ENCODE results near the gene UNC5C. TPM values are rescaled to one million over a fixed set of nuclear protein-coding genes. Genes with fewer than 3 reads are reported as not detected.

UNC5C gene
- total RNA-seq, 1 donor from 2014 or later = 12.0 TPM

DNA sequence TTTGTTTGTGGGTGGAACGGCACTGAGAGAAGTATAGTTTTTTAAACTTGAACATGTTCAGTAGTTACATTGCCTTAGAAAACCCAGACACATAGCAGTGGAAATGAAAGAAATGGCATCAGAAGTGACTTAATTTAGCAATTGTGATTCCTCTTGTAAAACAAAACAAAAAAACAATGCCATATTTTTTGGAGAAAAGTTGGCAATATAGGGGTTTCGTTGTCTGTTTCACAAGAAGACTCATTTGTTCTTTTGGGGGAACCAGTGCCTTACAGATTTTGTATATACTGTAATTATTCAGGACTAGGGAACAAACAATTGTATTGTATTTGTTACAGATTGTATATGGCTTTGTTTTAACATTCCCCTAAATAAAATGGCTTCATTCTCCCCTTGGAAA is 390.7 kb downstream of the UNC5C start:
- intact Hi-C loops (cut with DNase I) = no loop called here
- H3K27me3 ChIP-seq = no peaks in the 10 kb centered on the region
- no peak for DNase-seq (ENCODE audit: extremely low spot score in 2 of 2)
- no peaks in the 10 kb centered on the region for H3K4me1 ChIP-seq
- H3K9me3 ChIP-seq = no peaks in the 10 kb centered on the region
- no peak for TF ChIP-seq POLR2A (IDR thresholded peaks at IDR 0.05)
- TF ChIP-seq POLR2AphosphoS5 (IDR thresholded peaks at IDR 0.05; ENCODE audit: insufficient read depth in 1 of 2, low read depth in 1 of 2) = no peak
- TF ChIP-seq CTCF (IDR thresholded peaks at IDR 0.05) = no peak
- no peak overlapping the region for H3K4me3 ChIP-seq
- H3K36me3 ChIP-seq = no peaks in the 10 kb centered on the region
- no peak overlapping the region for H3K27ac ChIP-seq

- Histone ChIP-seq H3K4me1 (no peaks in the 10 kb centered on the region), H3K9me3 (no peaks in the 10 kb centered on the region), H3K27me3 (no peaks in the 10 kb centered on the region), H3K27ac (no peak overlapping the region), H3K4me3 (no peak overlapping the region), H3K36me3 (no peaks in the 10 kb centered on the region)
- no peak for DNase-seq (ENCODE audit: extremely low spot score in 2 of 2)
- intact Hi-C loops (cut with DNase I) = no loop called here
- TF ChIP-seq POLR2A (IDR thresholded peaks at IDR 0.05) (no peak), POLR2AphosphoS5 (IDR thresholded peaks at IDR 0.05; ENCODE audit: insufficient read depth in 1 of 2, low read depth in 1 of 2) (no peak), CTCF (IDR thresholded peaks at IDR 0.05) (no peak)
Measured at GRCh38 chr4:95157596-95157995, 391.2 kb downstream of the UNC5C start.

- H3K27me3 ChIP-seq = no peaks in the 10 kb centered on the region
- H3K36me3 ChIP-seq = no peaks in the 10 kb centered on the region
- TF ChIP-seq CTCF (IDR thresholded peaks at IDR 0.05) = no peak
- TF ChIP-seq POLR2A (IDR thresholded peaks at IDR 0.05) = no peak
- no peak for TF ChIP-seq POLR2AphosphoS5 (IDR thresholded peaks at IDR 0.05; ENCODE audit: insufficient read depth in 1 of 2, low read depth in 1 of 2)
- no peaks in the 10 kb centered on the region for H3K9me3 ChIP-seq
- intact Hi-C loops (cut with DNase I) = no loop called here
- no peak overlapping the region for H3K4me3 ChIP-seq
- no peaks in the 10 kb centered on the region for H3K4me1 ChIP-seq
- DNase-seq (ENCODE audit: extremely low spot score in 2 of 2) = no peak
- no peak overlapping the region for H3K27ac ChIP-seq
Measured at GRCh38 chr4:95156452-95156765, 392.4 kb downstream of the UNC5C start.

GRCh38 chr4:95155759-95156451 is 392.9 kb downstream of the UNC5C start:
- no peaks in the 10 kb centered on the region for H3K36me3 ChIP-seq
- no peaks in the 10 kb centered on the region for H3K27me3 ChIP-seq
- no peak overlapping the region for H3K4me3 ChIP-seq
- DNase-seq (ENCODE audit: extremely low spot score in 2 of 2) = no peak
- TF ChIP-seq POLR2AphosphoS5 (IDR thresholded peaks at IDR 0.05; ENCODE audit: insufficient read depth in 1 of 2, low read depth in 1 of 2) (no peak), CTCF (IDR thresholded peaks at IDR 0.05) (peak in 1 of 3 experiments; percentile 43), POLR2A (IDR thresholded peaks at IDR 0.05) (no peak)
- no peaks in the 10 kb centered on the region for H3K9me3 ChIP-seq
- no peak overlapping the region for H3K27ac ChIP-seq
- no peaks in the 10 kb centered on the region for H3K4me1 ChIP-seq
- intact Hi-C loops (cut with DNase I) = no loop called here

DNA sequence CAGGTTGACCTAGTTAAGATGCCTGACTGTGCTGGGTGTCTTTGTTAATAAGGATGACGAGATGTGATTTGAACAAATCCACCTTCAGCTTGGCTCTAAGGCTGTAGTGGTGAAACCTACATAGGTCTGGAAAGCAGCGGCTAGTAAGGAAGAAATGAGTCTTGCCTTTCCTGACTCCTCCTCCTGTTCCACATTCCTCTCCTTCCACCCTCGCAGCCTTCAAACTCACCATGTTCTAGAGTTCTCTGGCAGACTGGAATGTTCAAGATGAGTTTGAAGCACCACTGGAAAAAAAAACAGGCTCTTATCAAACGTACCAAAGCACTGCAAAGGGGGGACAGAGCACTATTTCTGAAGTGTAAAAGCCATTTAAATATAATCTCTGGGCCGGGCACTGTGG is 395.6 kb downstream of the UNC5C start:
- intact Hi-C loops (cut with DNase I) = no loop called here
- Histone ChIP-seq H3K9me3 (no peaks in the 10 kb centered on the region), H3K27ac (no peak overlapping the region), H3K27me3 (no peaks in the 10 kb centered on the region), H3K4me1 (no peaks in the 10 kb centered on the region), H3K4me3 (no peak overlapping the region), H3K36me3 (no peaks in the 10 kb centered on the region)
- no peak for DNase-seq (ENCODE audit: extremely low spot score in 2 of 2)
- no peak for TF ChIP-seq CTCF (IDR thresholded peaks at IDR 0.05)
- TF ChIP-seq POLR2A (IDR thresholded peaks at IDR 0.05) = no peak
- no peak for TF ChIP-seq POLR2AphosphoS5 (IDR thresholded peaks at IDR 0.05; ENCODE audit: insufficient read depth in 1 of 2, low read depth in 1 of 2)

All from vagina (tissue), 2 donors.